HepG2 (cell line): Measurements from ENCODE around the gene FBXO44. TPM values are rescaled to one million over a fixed set of nuclear protein-coding genes. Genes with fewer than 3 reads are reported as not detected.

Experiments
- ATF6 ChIP-seq: sonication (generic); formaldehyde crosslinking; conservative IDR thresholded peaks from 2 replicates; pipeline ENCODE4 v1.4.0; 2020; ENCODE audit warnings: missing genetic modification reagents
- FOXA1 ChIP-seq, 2 experiments: fragments of 450-650 bp in 1 of 2; sonication (generic) in 1 of 2; formaldehyde crosslinking in 1 of 2; IDR thresholded peaks; 2 replicates each; pipeline versions ENCODE4 v1.4.0 to v1.6.1; 2016 to 2020; ENCODE audit warnings: missing genetic modification reagents in 1 of 2
- HNRNPL ChIP-seq: fragments of 200-400 bp; formaldehyde crosslinking; IDR thresholded peaks from 2 replicates; pipeline ENCODE4 v1.6.1; 2017; ENCODE audit warnings: mild to moderate bottlenecking, low read depth, low read length
- JUNB ChIP-seq: sonication (generic); formaldehyde crosslinking; IDR thresholded peaks from 2 replicates; pipeline ENCODE4 v1.8.0; 2022; ENCODE audit warnings: missing genetic modification reagents, mild to moderate bottlenecking, borderline replicate concordance
- NPAS2 ChIP-seq: sonication (generic); formaldehyde crosslinking; IDR thresholded peaks from 2 replicates; pipeline ENCODE4 v1.8.0; 2022; ENCODE audit warnings: mild to moderate bottlenecking, missing genetic modification reagents, borderline replicate concordance
- SP5 ChIP-seq: IDR thresholded peaks from 2 replicates; pipeline ENCODE4 v1.6.1; 2016; ENCODE audit warnings: low read depth, borderline replicate concordance
- ZBTB2 ChIP-seq: sonication (generic); formaldehyde crosslinking; IDR thresholded peaks from 2 replicates; pipeline ENCODE4 v1.8.0; 2022; ENCODE audit warnings: low read depth, missing genetic modification reagents
- ZFP91 ChIP-seq: sonication (generic); formaldehyde crosslinking; IDR thresholded peaks from 2 replicates; pipeline ENCODE4 v1.9.0; 2022; ENCODE audit warnings: missing genetic modification reagents, mild to moderate bottlenecking, borderline replicate concordance
- ZKSCAN5 ChIP-seq: sonication (generic); formaldehyde crosslinking; IDR thresholded peaks from 2 replicates; pipeline ENCODE4 v1.5.1; 2020; ENCODE audit warnings: mild to moderate bottlenecking, missing genetic modification reagents
- ZNF564 ChIP-seq: sonication (generic); formaldehyde crosslinking; IDR thresholded peaks from 2 replicates; pipeline ENCODE4 v1.8.1; 2023; ENCODE audit warnings: mild to moderate bottlenecking, missing genetic modification reagents
- polyA plus RNA-seq, 8 experiments: library from polyadenylated mRNA; depleted of rRNA in 3 of 8; stranded (reverse) in 7 of 8; unstranded in 1 of 8; fragments of >200 nt; fragmentation: Illumina TruSeq in 4 of 8; extraction: Trizol in 4 of 8; gene quantifications; 2 replicates each; pipeline versions ENCODE4 v1.2.1 to v1.2.3, GENCODE V29; 2011 to 2016; ENCODE audit warnings: low read depth in 4 of 8, missing spikeins in 1 of 8, mixed read lengths in 1 of 8; ENCODE audit not compliant: insufficient read depth in 1 of 8
- total RNA-seq, 5 experiments: library from RNA; depleted of rRNA; stranded (reverse); fragments of >200 nt; fragmentation: Illumina TruSeq; extraction: Trizol; gene quantifications; 2 replicates each; pipeline ENCODE4 v1.2.3, GENCODE V29; 2016; ENCODE audit warnings: low read depth in 1 of 5
- TF ChIP-seq, protein P1 (sequence below): sonication (generic); formaldehyde crosslinking; IDR thresholded peaks from 2 replicates; pipeline ENCODE4 v1.4.0; 2020; ENCODE audit warnings: mild to moderate bottlenecking, missing genetic modification reagents

FBXO44 gene
- total and polyA plus RNA-seq, 2 of the 13 experiments (the other 11 are each of a cell fraction or from before 2014, with no cell fraction given) = 22.4 to 27.9 TPM

GRCh38 chr1:11688506-11688905 is 33.8 kb downstream of the FBXO44 start (continued):
- TF ChIP-seq FOXA1 (IDR thresholded peaks at IDR 0.05) (no peak), FOXA1 (CRISPR knock-in tag; IDR thresholded peaks at IDR 0.05) (no peak), NPAS2 (CRISPR knock-in tag) (no peak), ZFP91 (no peak), SP5 (no peak), ZKSCAN5 (CRISPR knock-in tag) (no peak), ZBTB2 (CRISPR knock-in tag) (no peak), JUNB (no peak), ZNF564 (CRISPR knock-in tag) (no peak), ATF6 (CRISPR knock-in tag) (no peak), HNRNPL (no peak)
- TF ChIP-seq, protein P1, sequence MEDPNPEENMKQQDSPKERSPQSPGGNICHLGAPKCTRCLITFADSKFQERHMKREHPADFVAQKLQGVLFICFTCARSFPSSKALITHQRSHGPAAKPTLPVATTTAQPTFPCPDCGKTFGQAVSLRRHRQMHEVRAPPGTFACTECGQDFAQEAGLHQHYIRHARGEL = no peak
